NCI-H446 (cell line): ENCODE data around the gene OXNAD1.

Source experiments
- DNase-seq, 2 experiments: peaks; one replicate each; lab custom pipeline; 2025; lab: John Stamatoyannopoulos, UW

Gene OXNAD1

GRCh38 chr3:16247282-16248061 is 17.5 kb upstream of the OXNAD1 start:
- DNase-seq, result peak; percentile 53 to 86

- DNase-seq, result no peak
Observed at GRCh38 chr3:16248556-16248955, 16.5 kb upstream of the OXNAD1 start.

- DNase-seq, result no peak
Observed at GRCh38 chr3:16249336-16249735, 15.7 kb upstream of the OXNAD1 start.

GRCh38 chr3:16249886-16250285 is 15.1 kb upstream of the OXNAD1 start:
- DNase-seq, result no peak

DNA sequence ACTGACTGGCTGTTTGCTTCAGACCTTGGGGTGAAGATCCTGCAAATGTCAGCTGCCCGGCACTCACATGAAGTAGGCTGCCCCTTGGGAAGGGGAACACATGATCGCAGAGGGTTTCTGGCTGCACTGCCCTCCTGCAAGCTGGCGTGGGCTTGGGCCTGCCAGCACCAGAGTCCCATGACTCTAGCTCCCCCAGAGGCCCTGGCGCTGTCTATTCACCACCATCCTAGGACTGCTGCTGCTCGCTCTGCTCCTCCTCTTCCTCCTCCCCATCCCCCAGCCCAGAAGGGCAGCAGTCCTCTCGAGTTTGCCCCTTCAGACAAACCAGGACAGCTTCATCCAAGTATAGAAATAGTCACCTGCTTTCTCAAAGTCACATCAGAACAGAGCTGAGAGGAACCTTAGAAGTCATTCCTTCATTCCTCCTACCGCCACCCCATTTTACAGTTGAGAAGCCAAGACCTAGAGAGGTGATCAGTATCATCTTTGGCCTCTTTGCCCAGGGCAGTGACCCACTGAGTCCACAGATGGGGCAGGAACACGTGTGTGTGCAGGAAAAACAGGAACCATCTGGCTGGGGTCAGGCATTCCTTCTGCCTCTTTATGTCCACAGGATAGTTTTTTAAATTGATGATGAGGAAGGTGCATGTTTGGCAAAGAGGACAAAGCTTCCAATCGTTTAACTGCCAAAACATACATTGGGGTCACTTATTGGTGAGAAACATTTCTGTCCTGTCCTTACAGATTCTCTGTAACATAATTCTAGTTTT is 13.5 kb upstream of the OXNAD1 start:
- DNase-seq, result no peak

DNA sequence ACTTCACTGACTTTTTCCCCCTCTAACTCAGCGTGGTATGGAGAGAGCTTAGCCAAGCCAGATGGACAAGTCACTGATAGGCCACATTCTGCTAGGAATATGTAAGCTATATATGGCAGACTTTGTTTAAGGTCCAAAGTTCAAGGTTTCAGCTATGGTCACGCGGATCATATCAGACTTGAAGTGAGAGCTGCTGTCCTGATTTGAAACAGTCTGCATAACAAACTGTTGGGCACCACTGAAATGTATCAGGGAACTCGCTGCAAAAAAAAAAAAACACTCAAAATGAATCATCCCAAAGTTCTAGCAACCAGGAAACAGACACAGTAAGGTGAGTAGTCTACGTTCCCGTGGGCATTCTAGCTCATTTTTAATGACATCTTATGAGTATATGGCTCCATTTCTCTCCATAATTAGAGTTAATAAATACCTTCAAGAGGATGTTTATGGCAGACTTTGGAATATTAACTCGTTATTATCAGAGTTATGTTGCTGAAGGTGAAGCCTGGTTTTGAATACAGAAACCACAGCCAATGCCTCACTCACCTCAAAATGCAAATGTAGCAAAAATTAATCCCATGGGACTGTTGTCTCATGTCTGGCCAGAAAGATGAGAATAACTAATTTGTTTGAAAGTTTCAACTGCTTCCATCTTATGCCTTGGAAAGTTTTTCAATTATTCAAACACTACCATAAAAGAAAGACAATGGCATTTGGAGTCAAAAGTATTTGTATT is 12.6 kb upstream of the OXNAD1 start:
- no peak for DNase-seq

GRCh38 chr3:16252988-16253387 is 12.0 kb upstream of the OXNAD1 start:
- DNase-seq, result no peak

DNA sequence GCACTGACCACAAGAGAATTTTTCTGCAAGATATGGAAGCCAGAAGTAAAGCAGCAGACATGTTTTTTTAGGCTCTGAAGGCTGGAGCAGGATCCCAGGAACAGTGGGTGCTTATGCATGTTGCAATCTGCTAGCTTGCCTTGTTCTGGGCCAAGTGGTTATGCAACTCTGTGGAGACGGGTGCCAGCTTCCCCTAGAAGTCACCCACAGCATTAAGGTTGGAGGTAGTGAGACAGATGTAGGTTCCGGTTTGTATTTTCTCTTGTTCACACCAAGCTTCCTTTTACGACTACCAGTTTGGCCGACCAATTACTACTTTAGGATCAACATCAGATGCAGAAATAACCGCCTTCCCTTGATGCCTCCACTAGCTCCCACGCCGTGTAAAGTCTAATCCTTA is 11.4 kb upstream of the OXNAD1 start:
- no peak for DNase-seq

- no peak for DNase-seq
Observed at GRCh38 chr3:16254916-16255315, 10.1 kb upstream of the OXNAD1 start.

DNA sequence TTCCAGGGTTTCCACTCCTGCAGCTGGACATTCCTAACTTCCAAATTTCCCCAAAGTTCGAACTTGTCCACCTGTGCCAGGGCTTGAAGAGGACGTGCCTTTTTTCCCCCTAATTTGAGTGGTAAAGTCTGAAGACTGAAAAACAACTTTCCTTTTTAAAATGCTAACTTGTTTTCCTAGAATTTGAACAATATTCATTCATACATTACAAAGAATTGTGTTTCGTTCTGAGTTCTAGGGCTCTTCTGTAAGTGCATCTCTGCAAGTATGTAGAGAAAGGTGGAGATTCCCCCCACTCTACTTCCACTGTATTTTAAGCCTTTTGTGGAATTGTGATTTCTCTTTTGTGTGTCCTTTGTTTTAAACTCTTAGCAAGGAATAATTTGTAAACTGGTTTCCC is 9.7 kb upstream of the OXNAD1 start:
- DNase-seq, result no peak

GRCh38 chr3:16255726-16256125 is 9.3 kb upstream of the OXNAD1 start:
- no peak for DNase-seq

GRCh38 chr3:16257309-16257708 is 7.7 kb upstream of the OXNAD1 start:
- DNase-seq, result no peak

DNA sequence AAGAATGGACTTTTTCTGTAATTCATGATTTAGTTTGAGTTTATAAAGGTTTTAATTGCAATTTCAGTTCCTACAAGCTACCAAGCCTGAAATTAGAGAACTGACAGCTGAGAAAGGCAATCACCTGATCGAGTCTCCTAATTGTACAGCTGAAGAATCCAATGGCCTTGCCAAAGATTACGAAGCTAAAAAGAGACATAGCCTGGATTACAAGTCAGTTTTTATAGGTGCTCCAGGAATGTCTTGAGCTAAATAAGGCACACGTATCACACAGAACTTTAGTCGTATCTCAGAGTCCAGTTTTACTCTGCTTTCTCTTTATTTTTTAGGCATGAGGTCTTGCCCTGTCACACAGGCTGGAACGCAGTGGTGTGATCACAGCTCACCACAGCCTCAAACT is 6.8 kb upstream of the OXNAD1 start:
- DNase-seq, result no peak

DNA sequence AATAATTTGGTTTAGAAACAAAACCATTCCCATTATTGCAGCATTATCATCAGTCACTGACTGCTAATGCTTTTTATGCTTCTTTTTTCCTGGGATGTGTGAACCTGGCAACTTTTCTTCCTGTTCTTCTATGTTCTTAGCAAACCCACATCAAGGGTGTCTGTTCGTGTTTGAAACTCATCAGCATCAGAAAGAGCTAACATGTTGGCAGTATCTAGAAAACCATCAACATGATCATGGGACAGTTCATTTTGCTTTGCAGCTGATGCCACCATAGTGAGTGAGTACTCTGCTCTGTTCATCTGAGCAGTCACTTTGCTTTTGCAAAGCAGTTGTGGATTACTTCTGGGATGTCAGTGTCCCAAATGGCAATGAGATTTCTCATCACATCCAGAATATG is 6.1 kb upstream of the OXNAD1 start:
- DNase-seq, result no peak

GRCh38 chr3:16260046-16260445 is 5.0 kb upstream of the OXNAD1 start:
- DNase-seq, result no peak

GRCh38 chr3:16262174-16262573 is 2.8 kb upstream of the OXNAD1 start:
- no peak for DNase-seq

DNA sequence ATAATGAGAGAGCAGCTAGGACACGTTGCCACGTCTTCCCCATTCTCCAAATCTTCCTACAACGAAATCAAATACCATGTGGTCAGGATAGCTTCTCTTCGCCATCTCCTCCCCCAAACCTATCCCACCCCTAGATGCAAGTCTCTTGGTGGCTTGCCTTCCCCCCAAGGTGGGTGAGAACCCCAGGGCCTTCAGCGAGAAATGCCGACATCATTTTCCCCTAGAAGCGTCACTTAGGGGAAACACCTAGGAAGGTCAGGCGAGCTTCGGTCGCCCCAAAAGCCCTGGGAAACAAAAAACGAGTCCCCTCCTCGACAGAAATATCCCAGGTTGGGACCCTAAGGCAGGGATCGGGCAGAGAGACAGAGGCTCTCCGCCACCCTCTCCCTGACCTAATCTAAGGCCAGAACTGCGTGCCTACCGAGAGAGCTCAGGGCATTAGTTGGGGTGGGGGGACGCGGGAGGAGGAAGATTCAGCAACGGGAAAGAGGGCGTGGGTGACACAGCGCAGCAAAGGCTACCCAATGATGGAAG is 771 bp upstream of the OXNAD1 start:
- DNase-seq, result no peak

DNA sequence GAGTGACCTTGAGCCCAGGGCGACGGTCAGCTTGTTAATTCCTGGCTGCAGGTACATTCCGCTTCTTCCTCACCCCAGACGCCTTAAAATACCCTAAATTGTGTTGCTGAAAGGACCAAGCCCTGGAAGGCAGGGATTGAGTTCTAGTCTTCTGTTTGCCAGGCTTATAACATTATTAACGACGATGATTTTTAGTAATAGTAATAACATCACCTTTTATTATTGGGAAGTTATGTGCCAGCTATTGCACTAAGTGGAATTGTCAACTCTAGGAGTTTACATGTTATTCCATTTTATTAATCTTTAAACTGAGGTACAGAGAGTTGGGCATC is 409 bp downstream of the OXNAD1 start:
- no peak for DNase-seq

DNA sequence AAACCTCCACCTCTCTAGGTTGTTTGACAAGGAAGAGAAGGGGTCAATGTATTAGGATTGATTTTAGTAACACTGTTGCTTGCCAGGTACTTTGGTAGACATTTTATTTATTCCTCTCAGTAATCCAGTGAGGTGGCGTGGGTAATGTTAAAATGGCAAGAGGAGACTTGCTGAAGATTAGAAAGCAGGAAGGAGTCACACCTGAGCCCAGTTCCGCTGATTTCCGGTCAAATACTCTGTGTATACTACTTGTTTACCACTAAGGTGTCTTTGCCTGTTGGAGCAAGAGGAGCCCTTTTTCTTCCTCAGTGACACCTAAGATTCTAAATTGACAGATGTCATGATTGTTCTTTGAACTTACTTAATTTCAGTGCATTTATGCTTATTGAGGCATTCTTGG is 1.7 kb downstream of the OXNAD1 start:
- DNase-seq, result no peak

DNA sequence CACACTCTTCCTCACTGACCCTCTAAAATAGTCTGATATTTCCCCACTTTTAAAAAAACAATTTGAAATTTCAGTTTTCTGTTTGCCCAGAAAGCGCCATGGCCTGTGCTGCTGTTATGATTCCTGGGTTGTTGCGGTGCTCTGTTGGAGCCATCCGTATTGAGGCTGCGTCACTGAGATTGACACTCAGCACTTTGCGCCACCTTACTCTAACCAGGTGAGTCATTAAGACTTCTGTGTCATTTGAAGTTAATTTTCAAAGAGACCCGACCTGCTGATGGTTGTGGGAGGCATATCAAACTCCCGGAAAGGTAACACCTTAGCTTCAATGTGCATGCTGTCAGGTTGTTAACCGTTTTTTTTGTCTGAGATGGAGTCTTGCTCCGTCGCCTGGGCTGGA is 5.8 kb downstream of the OXNAD1 start:
- no peak for DNase-seq

DNA sequence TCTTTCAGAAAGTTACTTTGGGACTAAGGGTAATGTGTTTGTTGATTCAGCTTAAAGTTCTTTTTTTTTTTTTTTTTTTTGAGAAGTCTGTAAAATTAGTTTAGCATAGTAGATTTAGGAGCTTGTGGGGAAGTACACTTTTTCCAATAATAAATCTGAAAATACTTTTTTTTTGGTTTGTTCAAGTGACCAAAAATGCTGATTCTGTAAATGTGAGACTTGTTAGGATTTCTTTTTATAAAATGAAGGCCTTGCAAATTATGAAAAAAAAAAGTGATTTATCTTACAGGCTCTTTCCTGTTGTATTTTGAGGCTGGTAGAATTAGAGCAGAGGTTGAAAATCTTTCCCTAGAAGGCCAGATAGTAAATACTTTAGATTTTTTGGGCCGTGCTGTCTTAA is 7.6 kb downstream of the OXNAD1 start:
- no peak for DNase-seq

DNA sequence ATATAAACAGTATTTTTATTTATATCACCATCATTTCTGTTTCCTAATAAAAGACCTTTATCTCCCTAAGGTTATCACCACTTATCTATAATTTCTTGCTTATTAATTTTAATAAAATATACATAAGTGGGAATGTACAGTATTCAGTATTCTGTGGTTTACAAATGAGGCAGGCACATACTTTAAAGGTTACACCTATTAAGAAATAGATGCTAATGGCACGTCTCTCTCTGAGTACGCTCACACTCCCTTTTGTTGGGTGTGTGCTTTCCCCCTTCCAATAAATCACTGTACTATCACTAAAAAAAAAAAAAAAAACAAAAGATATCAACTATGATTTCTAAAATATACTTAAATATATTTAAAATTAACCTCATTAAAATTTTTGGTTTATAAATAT is 8.9 kb downstream of the OXNAD1 start:
- no peak for DNase-seq

DNA sequence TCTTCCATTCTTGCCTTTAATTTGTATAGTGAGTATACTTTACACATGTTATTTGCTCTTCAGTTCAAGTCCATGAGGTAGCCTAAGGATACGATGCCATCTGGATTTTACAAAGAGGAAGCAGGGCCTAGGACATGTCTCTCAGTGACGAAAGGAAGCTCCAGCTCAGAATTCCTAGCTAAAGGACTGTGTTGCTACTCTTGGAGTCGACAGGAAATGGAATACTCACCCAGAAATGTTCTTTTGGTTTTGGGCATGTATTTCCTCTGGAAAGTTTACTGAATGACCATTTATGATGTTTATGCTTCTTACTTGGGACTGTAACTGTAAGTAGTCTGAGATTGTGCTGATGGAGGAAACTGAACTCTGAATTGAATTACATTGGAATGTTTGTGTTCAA is 12.5 kb downstream of the OXNAD1 start:
- no peak for DNase-seq
